T-helper 17 cell (primary cell): ENCODE data around the gene LHFPL3. TPM values are rescaled to one million over a fixed set of nuclear protein-coding genes. Genes with fewer than 3 reads are reported as not detected.

Experiments
- ATAC-seq: fragments of 150-1000 bp; cut with Tn5 transposase; 2 replicates; pipeline ENCODE4 v1.10.0; 2021; ENCODE audit warnings: mild to moderate bottlenecking, moderate library complexity
- DNase-seq, 3 donors: peaks; one replicate each; pipeline versions ENCODE4 v3.0.0 to v3.0.0-alpha.2; 2020 to 2021
- H3K9me3 ChIP-seq: one replicate; pipeline ENCODE4 v1.7.0; 2013; ENCODE audit warnings: low read length, mild to moderate bottlenecking; ENCODE audit not compliant: control insufficient read depth, poor library complexity, severe bottlenecking
- H3K27ac Mint-ChIP-seq: one replicate; pipeline ENCODE4 v1.8.0; 2022; ENCODE audit warnings: mild to moderate bottlenecking, moderate library complexity, mixed read lengths
- H3K27me3 Mint-ChIP-seq: one replicate; pipeline ENCODE4 v1.8.0; 2022; ENCODE audit warnings: mixed read lengths
- H3K36me3 Mint-ChIP-seq: one replicate; pipeline ENCODE4 v1.8.0; 2022; ENCODE audit warnings: low read depth, mixed read lengths
- H3K4me1 Mint-ChIP-seq: one replicate; pipeline ENCODE4 v1.8.0; 2022; ENCODE audit warnings: mild to moderate bottlenecking, mixed read lengths
- H3K4me3 Mint-ChIP-seq: one replicate; pipeline ENCODE4 v1.8.0; 2022; ENCODE audit warnings: mild to moderate bottlenecking, moderate library complexity, mixed read lengths
- total RNA-seq, 4 donors: library from RNA in 2 of 4; stranded (reverse) in 2 of 4; gene quantifications; one replicate each; pipeline ENCODE4 v1.2.3 and lab custom pipeline; 2022 to 2026

The LHFPL3 gene
- total RNA-seq, 2 donors from 2014 or later, result not detected

DNA sequence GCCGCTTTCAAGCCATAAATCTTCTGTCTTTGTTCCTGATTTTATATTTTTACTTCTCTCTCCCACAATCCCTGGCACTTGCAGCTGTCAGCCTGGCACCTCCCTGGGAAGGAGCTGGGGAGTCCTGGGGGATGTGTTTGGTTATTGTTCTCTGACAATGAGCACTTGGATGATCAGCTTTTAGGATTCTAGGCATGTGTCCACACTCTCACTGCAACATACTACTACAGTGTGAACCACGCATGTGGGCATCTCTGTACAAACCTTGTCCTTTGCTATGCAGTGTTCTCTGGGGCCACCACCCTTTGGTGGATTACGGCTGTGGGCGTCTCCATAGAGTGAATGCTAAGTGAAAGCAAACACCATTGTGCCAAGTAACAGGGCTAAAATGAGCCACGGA, 517.2 kb downstream of the LHFPL3 start:
- no peak overlapping the region for H3K27ac Mint-ChIP-seq

DNA sequence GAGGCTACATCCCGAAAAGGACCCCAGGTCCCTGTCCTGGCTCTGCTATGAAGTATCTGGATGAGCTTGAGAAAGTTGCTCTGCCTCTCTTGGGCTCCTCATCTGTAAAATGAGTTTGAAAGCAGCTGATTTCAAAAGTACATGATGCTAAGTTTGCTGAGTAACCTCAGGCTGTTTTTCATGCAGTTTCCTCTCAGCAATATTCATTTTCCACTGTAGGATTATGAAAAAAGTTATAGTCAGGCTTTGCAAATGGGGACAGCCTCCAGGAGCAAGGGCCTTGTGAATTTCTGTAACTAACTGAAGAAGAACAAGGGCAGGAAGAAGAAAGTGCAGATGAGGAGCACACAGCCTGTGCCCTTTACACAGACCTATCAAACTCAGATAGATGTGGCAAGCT, 518.3 kb downstream of the LHFPL3 start:
- no peak for DNase-seq
- H3K27me3 Mint-ChIP-seq, result peaks cover 51% of the 10 kb centered on the region
- no peaks in the 10 kb centered on the region for H3K9me3 ChIP-seq
- peaks cover 3% of the 10 kb centered on the region for H3K4me1 Mint-ChIP-seq
- no peak overlapping the region for H3K4me3 Mint-ChIP-seq
- H3K27ac Mint-ChIP-seq, result no peak overlapping the region
- ATAC-seq, result no peak
- no peaks in the 10 kb centered on the region for H3K36me3 Mint-ChIP-seq

More for the DNA sequence above, 517.2 kb downstream of the LHFPL3 start:
- DNase-seq (no peak), ATAC-seq (no peak)
- H3K27me3 Mint-ChIP-seq, result peaks cover 54% of the 10 kb centered on the region
- no peaks in the 10 kb centered on the region for H3K9me3 ChIP-seq
- H3K4me1 Mint-ChIP-seq, result peaks cover 3% of the 10 kb centered on the region
- no peaks in the 10 kb centered on the region for H3K36me3 Mint-ChIP-seq
- H3K4me3 Mint-ChIP-seq, result no peak overlapping the region

DNA sequence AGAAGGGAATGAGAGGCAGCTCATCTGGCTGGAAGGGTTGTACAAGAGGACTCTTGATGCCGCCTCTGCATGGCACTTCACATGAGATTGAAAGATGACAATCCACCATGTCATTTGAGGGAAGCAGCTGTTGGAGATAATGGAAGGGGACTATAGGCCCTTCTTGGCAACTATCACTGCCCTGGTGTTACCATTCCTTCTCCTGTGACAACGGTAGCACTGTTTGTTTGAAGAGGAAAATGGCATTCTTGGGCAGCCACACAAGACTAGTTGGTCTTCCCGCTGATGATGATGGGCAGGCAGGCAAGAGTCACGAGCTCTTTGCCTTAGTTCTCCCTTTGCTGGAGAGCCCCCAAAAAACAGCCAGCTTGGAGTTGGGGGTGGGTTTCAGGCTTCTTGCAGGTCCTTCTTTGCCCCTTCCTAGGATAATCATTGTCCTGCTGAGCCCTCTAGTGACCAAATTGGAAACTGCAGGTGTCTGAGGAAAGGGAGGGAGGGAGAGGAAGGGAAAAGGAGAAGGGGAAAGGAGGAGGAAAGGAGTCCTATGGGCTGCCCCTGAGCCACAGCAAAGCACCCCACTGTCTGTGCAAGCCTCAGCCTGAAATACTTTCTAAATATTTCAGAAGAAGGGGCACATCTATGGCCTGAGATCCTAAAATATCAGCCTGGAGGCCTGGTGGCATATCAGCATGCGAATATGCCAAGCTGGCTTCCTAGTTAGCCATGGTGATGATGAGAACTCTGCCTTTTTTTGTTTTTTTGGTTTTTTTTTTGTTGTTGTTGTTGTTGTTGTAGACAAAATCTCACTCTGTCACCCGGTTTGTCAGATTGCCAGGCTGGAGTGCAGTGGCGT, 520.0 kb downstream of the LHFPL3 start:
- ATAC-seq, result peak; percentile 54
- Mint-ChIP-seq H3K4me1 (peaks cover 5% of the 10 kb centered on the region), H3K27me3 (peaks cover 42% of the 10 kb centered on the region), H3K27ac (no peak overlapping the region), H3K36me3 (no peaks in the 10 kb centered on the region), H3K4me3 (no peak overlapping the region)
- no peaks in the 10 kb centered on the region for H3K9me3 ChIP-seq
- peak in 2 of 3 donors; percentile 11 to 51 for DNase-seq

- Mint-ChIP-seq H3K36me3 (no peaks in the 10 kb centered on the region), H3K4me1 (peaks cover 5% of the 10 kb centered on the region), H3K27ac (no peak overlapping the region), H3K4me3 (no peak overlapping the region), H3K27me3 (peaks cover 28% of the 10 kb centered on the region)
- H3K9me3 ChIP-seq, result no peaks in the 10 kb centered on the region
- no peak for DNase-seq
- ATAC-seq, result no peak
Observed at GRCh38 chr7:104850374-104850773, 522.0 kb downstream of the LHFPL3 start.

DNA sequence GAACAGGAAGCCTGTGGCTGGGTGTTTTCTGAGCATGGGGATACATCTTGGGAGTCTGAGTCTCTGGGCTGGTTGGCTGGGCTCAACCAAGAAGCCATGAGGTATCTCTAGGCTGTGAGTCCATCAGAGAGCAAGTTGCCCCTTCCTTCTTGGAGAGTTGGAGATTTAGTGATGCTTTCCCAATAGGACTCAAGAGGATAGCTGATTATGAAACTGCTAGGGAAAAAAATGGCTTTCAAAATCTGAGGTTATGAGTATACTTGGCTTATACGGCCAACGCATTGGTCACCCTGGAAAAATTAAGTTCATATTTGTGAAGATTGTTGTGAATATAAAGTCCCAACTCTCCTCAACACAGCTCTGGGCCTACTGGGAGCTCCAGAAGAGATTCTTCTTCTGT, 522.9 kb downstream of the LHFPL3 start:
- Mint-ChIP-seq H3K36me3 (no peaks in the 10 kb centered on the region), H3K27ac (no peak overlapping the region), H3K4me3 (no peak overlapping the region), H3K27me3 (peaks cover 19% of the 10 kb centered on the region), H3K4me1 (peaks cover 5% of the 10 kb centered on the region)
- no peaks in the 10 kb centered on the region for H3K9me3 ChIP-seq
- DNase-seq (no peak), ATAC-seq (no peak)

- Mint-ChIP-seq H3K4me1 (peaks cover 5% of the 10 kb centered on the region), H3K4me3 (no peak overlapping the region), H3K27ac (no peak overlapping the region), H3K36me3 (no peaks in the 10 kb centered on the region), H3K27me3 (peaks cover 14% of the 10 kb centered on the region)
- ATAC-seq, result no peak
- H3K9me3 ChIP-seq, result no peaks in the 10 kb centered on the region
- DNase-seq, result no peak
Observed at GRCh38 chr7:104852386-104852785, 524.0 kb downstream of the LHFPL3 start.

GRCh38 chr7:104855861-104856260, 527.5 kb downstream of the LHFPL3 start:
- ATAC-seq (no peak), DNase-seq (no peak)
- peaks cover 13% of the 10 kb centered on the region for H3K4me1 Mint-ChIP-seq
- H3K4me3 Mint-ChIP-seq, result no peak overlapping the region
- H3K9me3 ChIP-seq, result no peaks in the 10 kb centered on the region
- H3K27me3 Mint-ChIP-seq, result peaks cover under 1% of the 10 kb centered on the region
- H3K36me3 Mint-ChIP-seq, result no peaks in the 10 kb centered on the region
- H3K27ac Mint-ChIP-seq, result no peak overlapping the region

GRCh38 chr7:104857458-104858425, 529.3 kb downstream of the LHFPL3 start:
- no peak for DNase-seq
- Mint-ChIP-seq H3K36me3 (no peaks in the 10 kb centered on the region), H3K4me1 (peaks cover 11% of the 10 kb centered on the region), H3K27me3 (peaks cover 15% of the 10 kb centered on the region), H3K4me3 (no peak overlapping the region), H3K27ac (peak overlapping the region; percentile 39)
- no peaks in the 10 kb centered on the region for H3K9me3 ChIP-seq
- ATAC-seq, result peak; percentile 69

GRCh38 chr7:104859754-104860426, 531.5 kb downstream of the LHFPL3 start:
- DNase-seq (no peak), ATAC-seq (no peak)
- Mint-ChIP-seq H3K36me3 (no peaks in the 10 kb centered on the region), H3K4me3 (no peak overlapping the region), H3K4me1 (peaks cover 11% of the 10 kb centered on the region), H3K27me3 (peaks cover 27% of the 10 kb centered on the region), H3K27ac (no peak overlapping the region)
- no peaks in the 10 kb centered on the region for H3K9me3 ChIP-seq

DNA sequence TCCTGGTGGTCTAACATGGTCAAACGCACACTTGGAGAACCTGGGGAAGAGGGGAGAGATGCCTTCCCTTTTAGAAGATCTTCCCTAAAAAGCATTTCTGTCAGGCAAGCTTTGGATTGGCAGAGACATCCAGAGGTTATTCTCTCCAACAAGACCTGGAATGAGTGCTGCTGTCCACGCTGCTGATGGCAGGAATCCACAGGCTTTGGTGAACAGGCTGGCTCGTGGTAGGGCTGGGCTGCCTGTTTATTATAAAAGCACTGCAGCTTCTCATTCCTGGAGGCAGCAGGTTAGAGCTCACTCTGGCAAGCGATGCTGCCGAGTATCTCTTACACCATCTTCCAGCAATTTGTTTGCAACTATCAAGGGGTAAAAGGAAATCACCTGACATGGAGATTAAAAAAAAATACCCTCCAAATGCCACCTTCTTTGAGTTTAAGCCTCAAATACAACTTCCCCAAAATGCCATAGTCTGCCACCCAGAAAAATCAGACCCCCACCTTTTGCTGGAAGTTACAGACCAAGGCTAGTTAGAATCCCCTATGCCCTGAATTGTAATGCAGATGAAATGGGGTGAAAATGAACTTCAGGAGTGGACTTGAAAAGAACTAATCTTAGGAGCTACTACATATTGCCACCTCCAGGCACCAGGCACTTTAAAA, 533.5 kb downstream of the LHFPL3 start:
- peaks cover 37% of the 10 kb centered on the region for H3K27me3 Mint-ChIP-seq
- no peak overlapping the region for H3K4me3 Mint-ChIP-seq
- H3K9me3 ChIP-seq, result no peaks in the 10 kb centered on the region
- peaks cover 11% of the 10 kb centered on the region for H3K4me1 Mint-ChIP-seq
- H3K27ac Mint-ChIP-seq, result peak overlapping the region; percentile 37
- ATAC-seq (no peak), DNase-seq (no peak)
- no peaks in the 10 kb centered on the region for H3K36me3 Mint-ChIP-seq

DNA sequence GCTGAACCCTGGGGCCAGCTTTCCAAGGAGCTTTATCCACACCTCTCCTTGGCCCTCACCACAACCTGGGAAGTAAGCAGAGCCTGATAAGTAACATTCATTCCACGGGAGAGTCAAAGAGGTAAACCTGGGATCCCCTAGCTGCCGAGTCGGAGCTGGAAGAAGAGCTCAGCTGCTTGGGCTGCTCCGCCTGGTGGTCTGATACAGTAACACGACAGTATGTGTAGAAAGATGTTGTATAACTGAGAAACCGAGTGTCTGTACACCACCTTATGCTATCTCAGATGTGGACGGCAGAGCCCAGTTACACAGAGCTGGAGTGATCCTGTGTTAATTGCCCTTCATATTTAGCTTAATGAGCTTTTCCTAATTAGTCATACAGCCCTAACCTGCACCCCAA, 534.3 kb downstream of the LHFPL3 start:
- Mint-ChIP-seq H3K27ac (no peak overlapping the region), H3K27me3 (peaks cover 42% of the 10 kb centered on the region), H3K36me3 (no peaks in the 10 kb centered on the region), H3K4me1 (peaks cover 8% of the 10 kb centered on the region), H3K4me3 (no peak overlapping the region)
- DNase-seq (no peak), ATAC-seq (no peak)
- H3K9me3 ChIP-seq, result no peaks in the 10 kb centered on the region

DNA sequence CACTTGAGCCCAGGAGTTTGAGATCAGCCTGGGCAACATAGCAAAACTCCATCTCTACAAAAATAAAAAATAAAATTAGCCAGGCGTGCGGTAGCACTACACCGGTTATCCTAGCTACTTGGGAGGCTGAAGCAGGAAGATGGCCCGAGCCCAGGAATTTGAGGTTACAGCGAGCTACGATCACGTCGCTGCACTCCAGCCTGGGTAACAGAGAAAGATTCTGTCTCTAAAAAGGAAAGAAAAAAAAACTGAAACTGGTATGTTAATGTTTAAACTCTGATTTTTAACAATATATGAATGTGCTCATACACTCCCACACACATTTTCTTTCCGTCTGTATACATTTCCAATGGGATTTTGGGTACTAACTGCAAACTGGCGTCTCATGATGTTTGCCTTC, 545.0 kb downstream of the LHFPL3 start:
- no peak overlapping the region for H3K27ac Mint-ChIP-seq
- H3K9me3 ChIP-seq, result no peaks in the 10 kb centered on the region
- ATAC-seq (no peak), DNase-seq (no peak)
- no peaks in the 10 kb centered on the region for H3K36me3 Mint-ChIP-seq
- peaks cover 7% of the 10 kb centered on the region for H3K27me3 Mint-ChIP-seq
- H3K4me1 Mint-ChIP-seq, result peaks cover 4% of the 10 kb centered on the region
- no peak overlapping the region for H3K4me3 Mint-ChIP-seq
